Embryonic facial prominence (tissue), 1 donor: ENCODE data around the gene RND1.
"Not testable (repeated sequence)": the region's sequence is repeated elsewhere in the genome, so short reads cannot be mapped to it uniquely, and the experiment has no call there.

Source experiments
- DNase-seq: peaks from one replicate; pipeline ENCODE4 v3.0.0-alpha.2; 2016; ENCODE audit errors: extremely low spot score

The RND1 gene

GRCh38 chr12:48865281-48866051 lies at the start of gene RND1:
RND1 (minus strand) TSS chr12:48865870; CDS start chr12:48865767, 103 bp downstream.
- DNase-seq: peak; percentile 90

- DNase-seq: no peak
Measured at GRCh38 chr12:48910196-48910595, 44.5 kb upstream of the RND1 start.

- DNase-seq: not testable (repeated sequence)
Measured at GRCh38 chr12:48909698-48910097, 44.0 kb upstream of the RND1 start.

- DNase-seq: no peak
Measured at GRCh38 chr12:48907245-48907644, 41.6 kb upstream of the RND1 start.

- peak; percentile 93 for DNase-seq
Measured at GRCh38 chr12:48903982-48904411, 38.3 kb upstream of the RND1 start.

GRCh38 chr12:48903363-48903981 lies 37.8 kb upstream of the RND1 start:
- DNase-seq: no peak

GRCh38 chr12:48901278-48901677 lies 35.6 kb upstream of the RND1 start:
- no peak for DNase-seq

- DNase-seq: no peak
Measured at GRCh38 chr12:48899651-48900050, 34.0 kb upstream of the RND1 start.

- no peak for DNase-seq
Measured at GRCh38 chr12:48894271-48894670, 28.6 kb upstream of the RND1 start.

GRCh38 chr12:48890657-48891418 lies 25.2 kb upstream of the RND1 start:
- DNase-seq: peak; percentile 36

- DNase-seq: no peak
Measured at GRCh38 chr12:48889679-48890078, 24.0 kb upstream of the RND1 start.

GRCh38 chr12:48883305-48884161 lies 17.9 kb upstream of the RND1 start:
- no peak for DNase-seq

- DNase-seq: no peak
Measured at GRCh38 chr12:48882972-48883304, 17.3 kb upstream of the RND1 start.

GRCh38 chr12:48882315-48882687 lies 16.6 kb upstream of the RND1 start:
- DNase-seq: peak; percentile 47

GRCh38 chr12:48881686-48882314 lies 16.1 kb upstream of the RND1 start:
- no peak for DNase-seq

- DNase-seq: no peak
Measured at GRCh38 chr12:48880647-48881046, 15.0 kb upstream of the RND1 start.

- DNase-seq: no peak
Measured at GRCh38 chr12:48878548-48878947, 12.9 kb upstream of the RND1 start.

- no peak for DNase-seq
Measured at GRCh38 chr12:48875944-48876515, 10.4 kb upstream of the RND1 start.

- DNase-seq: not testable (repeated sequence)
Measured at GRCh38 chr12:48873534-48873933, 7.9 kb upstream of the RND1 start.

GRCh38 chr12:48873096-48873495 lies 7.4 kb upstream of the RND1 start:
- no peak for DNase-seq

GRCh38 chr12:48869191-48869590 lies 3.5 kb upstream of the RND1 start:
- DNase-seq: no peak
